Measurements from ENCODE around the gene SCG5.

SCG5 gene

DNA sequence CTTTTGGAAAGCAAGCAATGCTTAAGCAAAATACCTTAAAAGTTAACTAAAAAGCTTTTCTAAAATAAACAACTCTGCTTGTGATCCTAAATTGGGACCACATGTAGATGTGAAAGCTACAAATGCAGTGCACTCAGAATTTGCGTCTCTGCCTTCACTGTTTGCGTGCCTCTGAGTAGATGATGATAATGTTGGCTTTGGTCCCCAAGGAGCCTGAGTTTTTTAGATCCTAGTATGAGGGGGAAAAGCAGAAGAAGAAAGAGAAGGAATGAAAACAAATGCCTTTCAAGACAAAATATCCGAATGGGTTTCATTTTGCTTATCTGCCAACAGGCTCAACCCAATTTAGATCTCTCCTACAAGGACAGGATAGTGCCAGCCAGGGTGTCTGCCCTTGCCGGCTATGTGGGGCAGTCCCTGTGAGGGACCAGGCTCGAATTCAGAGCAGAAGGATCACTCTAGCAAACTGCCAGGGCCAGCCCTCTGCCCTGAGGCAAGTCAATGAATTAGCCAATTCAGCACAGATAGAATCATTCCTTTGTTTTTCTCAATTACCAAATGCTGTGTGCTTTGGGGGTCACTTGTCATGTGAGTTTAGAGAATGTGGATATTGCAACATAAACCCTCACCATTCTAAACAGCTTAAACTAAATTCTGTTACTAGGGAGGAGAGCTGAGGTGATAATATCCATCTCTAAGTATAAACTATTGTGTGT lies 28.5 kb downstream of the SCG5 start:
- no peak overlapping the region for H3K4me2 ChIP-seq (ENCODE audit: low read depth, low read length, poor library complexity, severe bottlenecking)

GRCh38 chr15:32670623-32671022 lies 29.1 kb downstream of the SCG5 start:
- no peak overlapping the region for H3K4me3 ChIP-seq (ENCODE audit: low read length, poor library complexity, severe bottlenecking)
- H3K9me3 ChIP-seq (ENCODE audit: insufficient read depth, low read depth, low read length) = no peaks in the 10 kb centered on the region
- H3K27me3 ChIP-seq (ENCODE audit: insufficient read depth, low read length, poor library complexity, severe bottlenecking) = no peaks in the 10 kb centered on the region
- H3K79me2 ChIP-seq (ENCODE audit: insufficient read depth, low read length) = no peaks in the 10 kb centered on the region
- H3K36me3 ChIP-seq (ENCODE audit: insufficient read depth, low read length) = no peaks in the 10 kb centered on the region
- H3K4me2 ChIP-seq (ENCODE audit: low read depth, low read length, poor library complexity, severe bottlenecking) = no peak overlapping the region
- H3K9ac ChIP-seq (ENCODE audit: low read depth, low read length, poor library complexity, severe bottlenecking) = no peak overlapping the region
- no peaks in the 10 kb centered on the region for H3K4me1 ChIP-seq (ENCODE audit: insufficient read depth, low read length, poor library complexity, severe bottlenecking)
- H4K20me1 ChIP-seq (ENCODE audit: insufficient read depth, low read length, poor library complexity, severe bottlenecking) = no peaks in the 10 kb centered on the region
- H2AFZ ChIP-seq (ENCODE audit: low read length) = no peak overlapping the region
- no peaks in the 10 kb centered on the region for H3K9me2 ChIP-seq (replicated peaks; ENCODE audit: low read depth, low read length)
- TF ChIP-seq EZH2phosphoT487 (IDR thresholded peaks at IDR 0.05; ENCODE audit: borderline replicate concordance) = no peak
- TF ChIP-seq CTCF (conservative IDR thresholded peaks at IDR 0.05; ENCODE audit: low read length) = no peak
- no peaks in the 10 kb centered on the region for H3F3A ChIP-seq (ENCODE audit: low read depth)

More for the DNA sequence above, 28.5 kb downstream of the SCG5 start:
- Histone ChIP-seq H3K27me3 (ENCODE audit: insufficient read depth, low read length, poor library complexity, severe bottlenecking) (no peaks in the 10 kb centered on the region), H3K9me3 (ENCODE audit: insufficient read depth, low read depth, low read length) (no peaks in the 10 kb centered on the region), H3K9me2 (replicated peaks; ENCODE audit: low read depth, low read length) (no peaks in the 10 kb centered on the region), H3K4me1 (ENCODE audit: insufficient read depth, low read length, poor library complexity, severe bottlenecking) (no peaks in the 10 kb centered on the region), H3K9ac (ENCODE audit: low read depth, low read length, poor library complexity, severe bottlenecking) (no peak overlapping the region), H2AFZ (ENCODE audit: low read length) (no peak overlapping the region), H4K20me1 (ENCODE audit: insufficient read depth, low read length, poor library complexity, severe bottlenecking) (no peaks in the 10 kb centered on the region), H3F3A (ENCODE audit: low read depth) (no peaks in the 10 kb centered on the region), H3K79me2 (ENCODE audit: insufficient read depth, low read length) (no peaks in the 10 kb centered on the region), H3K4me3 (ENCODE audit: low read length, poor library complexity, severe bottlenecking) (no peak overlapping the region), H3K36me3 (ENCODE audit: insufficient read depth, low read length) (no peaks in the 10 kb centered on the region)
- TF ChIP-seq EZH2phosphoT487 (IDR thresholded peaks at IDR 0.05; ENCODE audit: borderline replicate concordance) (no peak), CTCF (conservative IDR thresholded peaks at IDR 0.05; ENCODE audit: low read length) (no peak)

- H3K4me1 ChIP-seq (ENCODE audit: insufficient read depth, low read length, poor library complexity, severe bottlenecking) = no peaks in the 10 kb centered on the region
- no peaks in the 10 kb centered on the region for H4K20me1 ChIP-seq (ENCODE audit: insufficient read depth, low read length, poor library complexity, severe bottlenecking)
- TF ChIP-seq CTCF (conservative IDR thresholded peaks at IDR 0.05; ENCODE audit: low read length) = no peak
- no peak for TF ChIP-seq EZH2phosphoT487 (IDR thresholded peaks at IDR 0.05; ENCODE audit: borderline replicate concordance)
- H2AFZ ChIP-seq (ENCODE audit: low read length) = no peak overlapping the region
- H3K4me3 ChIP-seq (ENCODE audit: low read length, poor library complexity, severe bottlenecking) = no peak overlapping the region
- no peaks in the 10 kb centered on the region for H3K79me2 ChIP-seq (ENCODE audit: insufficient read depth, low read length)
- H3K4me2 ChIP-seq (ENCODE audit: low read depth, low read length, poor library complexity, severe bottlenecking) = no peak overlapping the region
- H3K9me2 ChIP-seq (replicated peaks; ENCODE audit: low read depth, low read length) = no peaks in the 10 kb centered on the region
- H3K27me3 ChIP-seq (ENCODE audit: insufficient read depth, low read length, poor library complexity, severe bottlenecking) = no peaks in the 10 kb centered on the region
- H3K9me3 ChIP-seq (ENCODE audit: insufficient read depth, low read depth, low read length) = no peaks in the 10 kb centered on the region
- no peak overlapping the region for H3K9ac ChIP-seq (ENCODE audit: low read depth, low read length, poor library complexity, severe bottlenecking)
- no peaks in the 10 kb centered on the region for H3F3A ChIP-seq (ENCODE audit: low read depth)
- H3K36me3 ChIP-seq (ENCODE audit: insufficient read depth, low read length) = no peaks in the 10 kb centered on the region
These were observed 30.1 kb downstream of the SCG5 start for GRCh38 chr15:32671339-32672325.
